ENCODE measurements around the gene SLC12A3.

SLC12A3 gene

GRCh38 chr16:56835320-56835719, 29.7 kb upstream of the SLC12A3 start:
- Histone ChIP-seq H3K4me3 (ENCODE audit: low read length, poor library complexity, severe bottlenecking) (no peak overlapping the region), H3K79me2 (ENCODE audit: insufficient read depth, low read length) (no peaks in the 10 kb centered on the region), H3K9ac (ENCODE audit: low read depth, low read length, poor library complexity, severe bottlenecking) (no peak overlapping the region), H3K36me3 (ENCODE audit: insufficient read depth, low read length) (peaks cover 91% of the 10 kb centered on the region), H3K9me2 (replicated peaks; ENCODE audit: low read depth, low read length) (no peaks in the 10 kb centered on the region), H3K9me3 (ENCODE audit: insufficient read depth, low read depth, low read length) (no peaks in the 10 kb centered on the region), H4K20me1 (ENCODE audit: insufficient read depth, low read length, poor library complexity, severe bottlenecking) (no peaks in the 10 kb centered on the region), H3K4me2 (ENCODE audit: low read depth, low read length, poor library complexity, severe bottlenecking) (no peak overlapping the region), H3K4me1 (ENCODE audit: insufficient read depth, low read length, poor library complexity, severe bottlenecking) (no peaks in the 10 kb centered on the region), H3K27me3 (ENCODE audit: insufficient read depth, low read length, poor library complexity, severe bottlenecking) (no peaks in the 10 kb centered on the region), H2AFZ (ENCODE audit: low read length) (no peak overlapping the region), H3F3A (ENCODE audit: low read depth) (no peaks in the 10 kb centered on the region)
- TF ChIP-seq CTCF (conservative IDR thresholded peaks at IDR 0.05; ENCODE audit: low read length), result no peak
- no peak for TF ChIP-seq EZH2phosphoT487 (IDR thresholded peaks at IDR 0.05; ENCODE audit: borderline replicate concordance)

- no peak for TF ChIP-seq EZH2phosphoT487 (IDR thresholded peaks at IDR 0.05; ENCODE audit: borderline replicate concordance)
- TF ChIP-seq CTCF (conservative IDR thresholded peaks at IDR 0.05; ENCODE audit: low read length), result no peak
- Histone ChIP-seq H3K4me3 (ENCODE audit: low read length, poor library complexity, severe bottlenecking) (no peak overlapping the region), H3K9me3 (ENCODE audit: insufficient read depth, low read depth, low read length) (no peaks in the 10 kb centered on the region), H4K20me1 (ENCODE audit: insufficient read depth, low read length, poor library complexity, severe bottlenecking) (no peaks in the 10 kb centered on the region), H3K79me2 (ENCODE audit: insufficient read depth, low read length) (no peaks in the 10 kb centered on the region), H2AFZ (ENCODE audit: low read length) (no peak overlapping the region), H3K4me2 (ENCODE audit: low read depth, low read length, poor library complexity, severe bottlenecking) (no peak overlapping the region), H3K9me2 (replicated peaks; ENCODE audit: low read depth, low read length) (no peaks in the 10 kb centered on the region), H3K4me1 (ENCODE audit: insufficient read depth, low read length, poor library complexity, severe bottlenecking) (no peaks in the 10 kb centered on the region), H3K36me3 (ENCODE audit: insufficient read depth, low read length) (peaks cover 89% of the 10 kb centered on the region), H3K27me3 (ENCODE audit: insufficient read depth, low read length, poor library complexity, severe bottlenecking) (no peaks in the 10 kb centered on the region), H3K9ac (ENCODE audit: low read depth, low read length, poor library complexity, severe bottlenecking) (no peak overlapping the region), H3F3A (ENCODE audit: low read depth) (no peaks in the 10 kb centered on the region)
Observed at GRCh38 chr16:56836410-56837230, 28.4 kb upstream of the SLC12A3 start.

GRCh38 chr16:56838622-56839337, 26.2 kb upstream of the SLC12A3 start:
- no peak for TF ChIP-seq CTCF (conservative IDR thresholded peaks at IDR 0.05; ENCODE audit: low read length)
- TF ChIP-seq EZH2phosphoT487 (IDR thresholded peaks at IDR 0.05; ENCODE audit: borderline replicate concordance), result no peak
- Histone ChIP-seq H3K4me2 (ENCODE audit: low read depth, low read length, poor library complexity, severe bottlenecking) (no peak overlapping the region), H3K9ac (ENCODE audit: low read depth, low read length, poor library complexity, severe bottlenecking) (no peak overlapping the region), H3K79me2 (ENCODE audit: insufficient read depth, low read length) (no peaks in the 10 kb centered on the region), H3K27me3 (ENCODE audit: insufficient read depth, low read length, poor library complexity, severe bottlenecking) (no peaks in the 10 kb centered on the region), H3K4me1 (ENCODE audit: insufficient read depth, low read length, poor library complexity, severe bottlenecking) (no peaks in the 10 kb centered on the region), H3F3A (ENCODE audit: low read depth) (no peaks in the 10 kb centered on the region), H3K4me3 (ENCODE audit: low read length, poor library complexity, severe bottlenecking) (no peak overlapping the region), H2AFZ (ENCODE audit: low read length) (no peak overlapping the region), H4K20me1 (ENCODE audit: insufficient read depth, low read length, poor library complexity, severe bottlenecking) (no peaks in the 10 kb centered on the region), H3K9me2 (replicated peaks; ENCODE audit: low read depth, low read length) (no peaks in the 10 kb centered on the region), H3K9me3 (ENCODE audit: insufficient read depth, low read depth, low read length) (no peaks in the 10 kb centered on the region), H3K36me3 (ENCODE audit: insufficient read depth, low read length) (peaks cover 89% of the 10 kb centered on the region)
